HUES64 (cell line): ENCODE data around the gene NUP214.
"Not testable (repeated sequence)": the region's sequence is repeated elsewhere in the genome, so short reads cannot be mapped to it uniquely, and the experiment has no call there.

ENCODE experiments used
- H3K27ac ChIP-seq: 2 replicates; pipeline ENCODE4 v1.7.0; 2013; ENCODE audit warnings: low read depth, low read length, inconsistent platforms
- H3K27me3 ChIP-seq: 2 replicates; pipeline ENCODE4 v1.6.1; 2013; ENCODE audit warnings: mild to moderate bottlenecking, low read length; ENCODE audit not compliant: insufficient read depth
- H3K36me3 ChIP-seq: 2 replicates; pipeline ENCODE4 v1.6.1; 2013; ENCODE audit warnings: mild to moderate bottlenecking, low read length; ENCODE audit not compliant: insufficient read depth
- H3K4me1 ChIP-seq: 2 replicates; pipeline ENCODE4 v1.6.1; 2013; ENCODE audit warnings: mild to moderate bottlenecking, low read length, moderate library complexity; ENCODE audit not compliant: insufficient read depth
- H3K4me3 ChIP-seq: 2 replicates; pipeline ENCODE4 v1.5.1; 2013; ENCODE audit warnings: mild to moderate bottlenecking, low read length, moderate library complexity
- H3K9ac ChIP-seq: 2 replicates; pipeline ENCODE4 v1.6.1; 2013; ENCODE audit warnings: mild to moderate bottlenecking, low read depth, low read length
- H3K9me3 ChIP-seq: 2 replicates; pipeline ENCODE4 v1.6.1; 2013; ENCODE audit warnings: low read depth, low read length; ENCODE audit not compliant: insufficient read depth
- WGBS: fragments of 150-250, 120-280 bp; methylation state at CpG from one replicate; pipeline ENCODE4 v1.1.7; 2013; ENCODE audit warnings: missing lambda C conversion rate; 5-methylcytosine and 5-hydroxymethylcytosine counted together

NUP214 gene

DNA sequence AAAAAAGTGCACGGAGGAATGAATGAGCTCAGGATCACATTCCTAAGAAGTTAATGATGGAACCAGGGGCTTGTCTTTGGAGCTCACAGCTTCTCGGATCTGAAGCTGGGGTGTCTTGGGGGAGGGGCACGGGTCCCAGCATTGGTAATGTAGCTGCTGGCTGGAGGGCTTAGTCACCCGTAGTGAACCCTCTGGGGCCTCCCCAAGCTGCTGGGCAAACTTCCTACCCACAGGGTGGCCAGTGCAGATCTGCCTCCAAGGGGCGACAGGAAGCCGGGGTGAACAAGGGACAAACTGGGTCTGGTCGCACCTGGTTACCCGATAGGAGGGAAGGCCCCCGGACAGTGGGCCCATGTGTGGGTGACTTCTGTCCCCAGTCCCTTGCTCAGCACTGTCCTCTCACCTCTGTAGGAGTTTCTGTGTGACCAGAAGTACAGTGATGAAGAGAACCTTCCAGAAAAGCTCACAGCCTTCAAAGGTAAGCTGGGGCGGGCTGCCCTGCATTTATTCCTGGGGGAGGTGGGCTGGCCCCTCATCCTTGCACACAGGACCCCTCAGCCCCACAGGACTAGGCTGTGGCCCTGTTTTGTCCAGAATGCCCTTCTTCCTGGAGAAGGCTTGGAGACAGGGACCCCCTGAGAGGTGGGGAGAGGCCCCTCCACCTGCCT lies 14.1 kb upstream of the NUP214 start:
- peak overlapping the region; percentile 85 for H3K27ac ChIP-seq
- no peaks in the 10 kb centered on the region for H3K27me3 ChIP-seq
- peak overlapping the region; percentile 45 for H3K9ac ChIP-seq
- 66% methylated on average over 10 of the region's 10 CpGs for WGBS
- H3K4me1 ChIP-seq = peaks cover 11% of the 10 kb centered on the region
- H3K9me3 ChIP-seq = no peaks in the 10 kb centered on the region
- H3K4me3 ChIP-seq = no peak overlapping the region
- peaks cover 52% of the 10 kb centered on the region for H3K36me3 ChIP-seq

DNA sequence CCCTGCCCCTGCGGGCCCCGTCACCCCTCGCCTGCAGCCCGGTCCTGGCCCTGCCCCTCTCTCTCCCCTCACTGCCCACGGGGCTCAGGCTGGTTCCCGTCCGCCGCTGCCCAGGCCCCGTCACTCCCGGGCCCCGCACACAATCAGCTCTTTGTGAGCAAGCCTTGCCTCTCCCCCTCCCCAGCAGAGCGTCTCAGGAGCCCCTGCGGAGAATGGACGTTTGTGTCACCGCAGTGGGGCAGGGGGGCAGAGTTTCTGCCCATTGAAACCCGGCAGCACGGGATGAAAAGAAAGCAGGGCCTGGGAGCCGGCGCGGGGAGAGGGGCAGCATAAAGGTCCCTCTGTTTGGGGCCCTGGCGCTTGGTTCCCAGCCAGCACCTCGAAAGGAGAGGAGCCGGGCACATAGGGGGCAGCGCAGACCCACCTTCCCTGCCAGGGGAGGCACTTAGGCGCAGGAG lies 13.5 kb upstream of the NUP214 start:
- 56% methylated on average over 24 of the region's 25 CpGs for WGBS
- Histone ChIP-seq H3K4me3 (no peak overlapping the region; the same call in 1 of the 2 replicates), H3K27ac (peak overlapping the region; percentile 85), H3K9ac (peak overlapping the region; percentile 45), H3K9me3 (no peaks in the 10 kb centered on the region), H3K27me3 (no peaks in the 10 kb centered on the region), H3K4me1 (peaks cover 11% of the 10 kb centered on the region), H3K36me3 (peaks cover 51% of the 10 kb centered on the region)

DNA sequence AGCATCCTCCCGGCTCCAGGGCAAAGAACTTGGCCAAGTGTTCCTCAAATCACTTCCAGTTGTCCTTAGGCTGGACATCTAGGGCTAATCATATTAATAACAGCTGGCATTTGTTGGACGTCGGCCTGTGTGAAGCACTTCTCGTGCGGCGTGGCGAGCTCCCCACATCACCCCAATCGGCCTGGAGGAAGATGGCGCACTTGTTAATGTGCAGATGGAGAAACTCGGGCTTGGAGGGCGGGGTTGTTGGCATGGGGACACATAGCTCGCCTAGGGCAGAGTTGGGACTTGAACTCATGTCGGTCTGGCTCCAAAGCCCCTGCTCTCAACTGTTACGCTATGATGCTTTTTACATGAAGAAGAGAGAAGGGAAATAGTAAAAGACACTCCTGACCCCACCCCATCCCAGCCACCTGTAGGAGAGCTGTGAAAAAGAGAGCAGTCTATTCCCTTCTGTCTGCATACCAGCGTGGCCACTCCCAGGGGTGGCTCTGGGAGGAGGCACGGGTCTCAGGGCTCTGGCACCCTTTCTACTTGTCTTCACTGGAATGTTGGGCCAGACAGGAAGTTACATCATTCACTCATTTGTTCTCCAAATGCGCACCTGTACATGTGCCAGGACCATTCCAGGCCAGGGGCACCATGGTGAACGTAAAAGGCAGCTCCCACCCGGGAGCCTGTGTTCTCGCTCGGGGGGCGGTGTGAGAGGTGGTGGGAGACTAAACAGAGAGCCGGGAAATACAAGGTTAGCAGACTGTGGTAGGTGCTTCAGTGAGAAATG lies 12.8 kb upstream of the NUP214 start:
- Histone ChIP-seq H3K36me3 (peaks cover 53% of the 10 kb centered on the region), H3K9ac (peak overlapping the region; percentile 42; the same call in 1 of the 2 replicates), H3K4me3 (no peak overlapping the region), H3K27ac (peak overlapping the region; percentile 85), H3K27me3 (no peaks in the 10 kb centered on the region), H3K4me1 (peaks cover 11% of the 10 kb centered on the region), H3K9me3 (no peaks in the 10 kb centered on the region)
- 93% methylated on average over 23 of the region's 23 CpGs for WGBS

DNA sequence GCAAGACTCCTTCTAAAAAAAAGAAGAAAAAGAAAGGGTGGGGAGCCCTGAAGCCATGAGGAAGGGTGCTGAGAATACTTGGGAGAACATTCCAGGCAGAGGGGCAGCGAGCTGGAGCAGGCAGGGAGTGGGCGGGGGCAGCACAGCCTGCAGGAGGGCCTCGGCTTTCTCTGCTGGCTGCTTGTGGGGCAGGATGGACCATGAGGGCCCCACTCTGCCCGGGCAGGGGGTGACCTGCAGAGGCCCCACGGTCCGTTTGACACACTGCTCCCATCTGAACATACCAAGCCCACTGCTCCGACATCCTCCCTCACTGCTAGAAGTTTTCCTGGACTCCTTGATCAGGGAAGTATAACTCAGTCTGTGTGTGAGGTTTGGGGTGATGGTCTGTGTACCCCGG lies 11.7 kb upstream of the NUP214 start:
- 91% methylated on average over 8 of the region's 8 CpGs for WGBS
- Histone ChIP-seq H3K4me3 (no peak overlapping the region), H3K9ac (no peak overlapping the region), H3K27ac (no peak overlapping the region; the same call in 1 of the 2 replicates), H3K4me1 (peaks cover 11% of the 10 kb centered on the region), H3K9me3 (no peaks in the 10 kb centered on the region), H3K36me3 (peaks cover 60% of the 10 kb centered on the region), H3K27me3 (no peaks in the 10 kb centered on the region)

DNA sequence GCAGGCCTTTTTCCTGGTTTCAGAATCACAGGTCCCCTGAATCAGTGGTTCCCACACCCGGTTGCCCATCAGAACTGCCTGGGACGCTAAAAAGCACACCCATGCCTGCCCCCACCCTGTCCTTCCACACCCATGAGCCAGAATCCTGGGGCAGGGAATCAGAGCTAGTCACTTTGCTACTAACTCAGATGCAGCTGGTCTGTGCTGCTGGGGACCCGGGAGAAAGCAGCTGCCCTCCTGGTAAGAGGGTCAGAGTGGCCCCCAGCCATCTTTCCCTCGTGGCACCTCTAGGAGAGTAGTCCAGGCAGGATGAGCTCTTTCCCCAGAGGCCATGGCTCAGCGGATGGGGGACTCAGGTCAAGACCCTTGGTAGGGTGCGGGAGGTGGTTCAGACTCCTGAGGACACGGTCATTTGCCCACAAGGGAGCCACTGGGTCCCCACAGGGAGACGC lies 11.3 kb upstream of the NUP214 start:
- H3K9ac ChIP-seq = no peak overlapping the region
- no peaks in the 10 kb centered on the region for H3K27me3 ChIP-seq
- peaks cover 11% of the 10 kb centered on the region for H3K4me1 ChIP-seq
- no peak overlapping the region for H3K27ac ChIP-seq
- peaks cover 59% of the 10 kb centered on the region for H3K36me3 ChIP-seq
- 92% methylated on average over 8 of the region's 8 CpGs for whole genome bisulfite sequencing
- H3K9me3 ChIP-seq = no peaks in the 10 kb centered on the region
- H3K4me3 ChIP-seq = no peak overlapping the region

DNA sequence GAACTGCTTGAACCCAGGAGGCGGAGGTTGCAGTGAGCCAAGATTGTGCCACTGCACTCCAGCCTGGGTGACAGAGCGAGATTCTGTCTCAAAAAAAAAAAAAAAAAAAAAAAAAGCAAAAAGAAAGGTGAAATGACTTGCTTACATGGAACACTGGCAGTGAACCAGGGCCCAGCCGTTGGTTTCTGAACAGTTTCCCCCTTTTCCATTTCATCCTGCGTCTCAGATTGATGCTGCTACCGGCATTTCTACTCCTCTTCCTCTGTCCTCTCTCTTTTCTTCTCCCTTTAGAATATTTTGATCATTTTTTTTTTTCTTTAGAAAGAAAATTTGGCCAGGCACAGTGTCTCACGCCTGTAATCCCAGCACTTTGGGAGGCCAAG lies 10.0 kb upstream of the NUP214 start:
- not testable (repeated sequence) for H3K9ac ChIP-seq, H3K4me3 ChIP-seq, H3K27me3 ChIP-seq, H3K27ac ChIP-seq, H3K9me3 ChIP-seq
- Histone ChIP-seq H3K36me3 (peaks cover 67% of the 10 kb centered on the region), H3K4me1 (peaks cover 11% of the 10 kb centered on the region)
- WGBS = 90% methylated on average over 4 of the region's 6 CpGs

DNA sequence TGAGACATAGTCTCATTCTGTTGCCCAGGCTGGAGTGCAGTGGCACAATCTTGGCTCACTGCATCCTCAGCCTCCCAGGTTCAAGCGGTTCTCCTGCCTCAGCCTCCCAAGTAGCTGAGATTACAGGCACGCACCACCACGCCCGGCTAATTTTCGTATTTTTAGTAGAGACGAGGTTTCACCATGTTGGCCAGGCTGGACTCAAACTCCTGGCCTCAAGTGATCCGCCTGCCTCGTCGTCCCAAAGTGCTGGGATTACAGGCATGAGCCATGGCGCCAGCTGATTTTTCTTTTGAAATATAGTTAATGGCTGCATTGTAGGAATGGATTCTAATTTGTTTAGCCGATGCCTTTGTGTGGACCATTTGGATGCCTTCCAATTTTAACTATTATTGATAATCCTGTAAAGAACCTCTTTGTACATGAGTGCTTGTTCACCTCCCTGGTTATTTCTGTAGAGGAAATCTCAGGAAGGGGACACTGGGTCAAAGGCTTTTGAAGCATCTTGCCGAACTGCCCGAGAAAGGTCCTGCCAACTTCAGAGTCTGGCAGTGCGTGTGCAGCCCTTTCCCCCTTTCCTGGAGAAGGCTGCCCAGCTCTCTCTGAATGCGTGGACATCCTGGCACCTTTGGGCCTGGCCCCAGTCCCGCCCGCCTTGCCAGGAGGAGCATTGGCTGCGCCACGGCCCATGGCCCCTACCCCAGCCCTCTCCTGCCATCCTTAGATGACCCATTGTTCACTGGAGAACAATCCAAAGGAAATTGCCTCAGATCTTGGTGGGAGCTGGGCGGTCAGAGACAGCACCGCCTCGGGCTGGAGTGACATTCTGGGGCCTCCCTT lies 8.9 kb upstream of the NUP214 start:
- 96% methylated on average over 21 of the region's 22 CpGs for WGBS
- H3K9me3 ChIP-seq = no peaks in the 10 kb centered on the region
- no peak overlapping the region for H3K9ac ChIP-seq
- peaks cover 79% of the 10 kb centered on the region for H3K36me3 ChIP-seq
- H3K27ac ChIP-seq = no peak overlapping the region
- H3K27me3 ChIP-seq = no peaks in the 10 kb centered on the region
- peaks cover 7% of the 10 kb centered on the region for H3K4me1 ChIP-seq
- H3K4me3 ChIP-seq = no peak overlapping the region

DNA sequence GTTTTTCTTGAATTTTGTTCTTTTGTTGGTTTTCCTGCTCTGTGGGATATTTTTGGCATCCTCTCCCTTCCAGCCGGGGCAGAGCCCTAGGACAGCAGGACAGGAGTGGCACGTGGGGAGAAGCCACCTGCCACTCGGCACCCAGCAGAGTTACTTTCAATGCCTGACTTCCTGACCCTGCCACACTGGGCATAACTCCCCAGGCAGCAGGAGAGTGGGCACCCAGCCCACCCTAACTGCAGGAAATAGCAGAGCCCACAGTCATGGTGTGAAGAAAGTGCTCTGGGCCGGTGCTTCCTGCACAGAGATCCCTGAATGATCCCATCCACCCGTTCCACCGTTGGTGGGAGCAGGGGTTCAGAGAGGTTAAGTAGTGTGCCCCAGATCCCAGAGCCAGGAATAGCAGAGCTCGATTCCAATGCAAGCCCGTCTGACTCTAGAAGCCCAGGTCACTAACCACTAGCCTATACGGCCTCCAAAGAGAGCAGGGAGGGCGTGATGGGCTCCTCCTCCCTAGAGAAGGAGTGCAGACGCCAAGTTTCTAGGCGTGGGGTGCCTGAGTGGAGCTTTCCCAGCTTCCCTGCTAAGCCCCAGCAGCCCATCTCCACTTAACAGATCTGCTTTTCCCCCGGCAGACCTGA lies 8.1 kb upstream of the NUP214 start:
- H3K9ac ChIP-seq = no peak overlapping the region
- 93% methylated on average over 13 of the region's 13 CpGs for WGBS

DNA sequence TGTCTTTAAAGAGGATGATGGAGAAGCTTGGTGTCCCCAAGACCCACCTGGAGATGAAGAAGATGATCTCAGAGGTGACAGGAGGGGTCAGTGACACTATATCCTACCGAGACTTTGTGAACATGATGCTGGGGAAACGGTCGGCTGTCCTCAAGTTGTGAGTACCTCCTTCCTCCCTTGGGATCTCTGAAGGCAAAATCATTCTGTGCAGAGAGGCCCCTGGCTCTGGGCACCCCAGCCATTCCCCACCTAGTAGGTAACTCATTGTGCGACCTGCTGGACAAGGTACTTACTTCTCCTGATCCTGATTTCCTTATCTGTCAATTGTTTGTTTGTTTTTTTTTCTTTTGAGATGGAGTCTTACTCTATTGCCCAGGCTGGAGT lies 7.6 kb upstream of the NUP214 start:
- H3K36me3 ChIP-seq = peaks cover 84% of the 10 kb centered on the region
- no peak overlapping the region for H3K4me3 ChIP-seq
- H3K9me3 ChIP-seq = no peaks in the 10 kb centered on the region
- no peaks in the 10 kb centered on the region for H3K4me1 ChIP-seq
- H3K27ac ChIP-seq = no peak overlapping the region
- no peaks in the 10 kb centered on the region for H3K27me3 ChIP-seq
- no peak overlapping the region for H3K9ac ChIP-seq
- WGBS = 94% methylated on average over 4 of the region's 4 CpGs

More for the DNA sequence above, 8.1 kb upstream of the NUP214 start:
- Histone ChIP-seq H3K4me3 (no peak overlapping the region), H3K4me1 (peaks cover 3% of the 10 kb centered on the region; the same call in 1 of the 2 replicates), H3K27me3 (no peaks in the 10 kb centered on the region), H3K9me3 (no peaks in the 10 kb centered on the region), H3K36me3 (peaks cover 84% of the 10 kb centered on the region), H3K27ac (no peak overlapping the region)

DNA sequence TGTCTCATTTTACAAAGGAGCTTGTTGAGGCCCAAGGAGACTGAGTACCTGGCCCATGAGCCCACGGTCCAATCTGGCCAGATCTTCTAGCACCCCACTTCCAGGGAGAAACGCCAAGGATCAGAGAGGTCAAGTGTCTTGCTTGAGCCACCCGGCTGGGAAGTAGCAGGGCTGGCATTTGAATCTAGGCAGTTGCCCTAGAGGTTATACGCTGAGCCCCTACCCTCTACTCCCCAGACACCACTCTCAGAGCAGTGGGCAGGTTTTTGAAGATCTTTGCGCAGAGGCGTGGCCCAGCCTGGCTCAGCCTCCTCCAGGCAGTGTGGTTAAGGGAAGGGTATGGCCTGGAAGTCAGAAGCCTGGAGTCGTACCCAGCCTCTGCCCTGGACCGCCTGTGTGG lies 5.8 kb upstream of the NUP214 start:
- peaks cover 74% of the 10 kb centered on the region for H3K36me3 ChIP-seq
- no peak overlapping the region for H3K27ac ChIP-seq
- no peaks in the 10 kb centered on the region for H3K4me1 ChIP-seq
- H3K9ac ChIP-seq = no peak overlapping the region
- WGBS = 96% methylated on average over 8 of the region's 8 CpGs
- no peaks in the 10 kb centered on the region for H3K27me3 ChIP-seq
- no peak overlapping the region for H3K4me3 ChIP-seq
- no peaks in the 10 kb centered on the region for H3K9me3 ChIP-seq
